Cardiac septum (tissue), 1 donor: Measurements from ENCODE around the gene DFFB. TPM values are rescaled to one million over a fixed set of nuclear protein-coding genes. Genes with fewer than 3 reads are reported as not detected.

Experiments
- DNase-seq: peaks from one replicate; pipeline ENCODE4 v3.0.0-alpha.2; 2020; ENCODE audit warnings: low spot score
- intact Hi-C: fragments of 100-400 bp; cut with DNase I; formaldehyde crosslinking; loops from one replicate; pipeline ENCODE4 v1.14.0; 2022
- total RNA-seq: library from RNA; stranded (reverse); fragmentation: NEBNext Ultra II Directional; extraction: Animal tissue kit (Norgen Biotek cat#: 25700); gene quantifications from one replicate; pipeline ENCODE4 v1.2.1, GENCODE V29; 2021
- donor health status: DM: no; HTN: no; CAD: no.

Gene DFFB
- total RNA-seq, 1 donor from 2014 or later, result 2.9 TPM

- no peak for DNase-seq
- intact Hi-C loops, result no loop called here
Observed at GRCh38 chr1:3827813-3828307, 29.4 kb upstream of the DFFB start.

GRCh38 chr1:3828391-3828790 lies 28.9 kb upstream of the DFFB start:
- no peak for DNase-seq
- intact Hi-C loops, result no loop called here

- DNase-seq, result no peak
- intact Hi-C loops, result no loop called here
Observed at GRCh38 chr1:3831689-3832088, 25.6 kb upstream of the DFFB start.

- no peak for DNase-seq
- intact Hi-C loops, result no loop called here
Observed at GRCh38 chr1:3834701-3835100, 22.6 kb upstream of the DFFB start.

GRCh38 chr1:3836421-3836820 lies 20.9 kb upstream of the DFFB start:
- DNase-seq, result no peak
- intact Hi-C loops, result no loop called here

GRCh38 chr1:3837200-3837599 lies 20.1 kb upstream of the DFFB start:
- no peak for DNase-seq
- intact Hi-C loops, result no loop called here

- intact Hi-C loops, result no loop called here
Observed at GRCh38 chr1:3837685-3838084, 19.6 kb upstream of the DFFB start.

GRCh38 chr1:3838788-3839187 lies 18.5 kb upstream of the DFFB start:
- no peak for DNase-seq
- intact Hi-C loops, result no loop called here

More at GRCh38 chr1:3837685-3838084, 19.6 kb upstream of the DFFB start:
- no peak for DNase-seq

GRCh38 chr1:3841491-3841890 lies 15.8 kb upstream of the DFFB start:
- no peak for DNase-seq

GRCh38 chr1:3842912-3843311 lies 14.4 kb upstream of the DFFB start:
- intact Hi-C loops, result no loop called here
- no peak for DNase-seq

More at GRCh38 chr1:3841491-3841890, 15.8 kb upstream of the DFFB start:
- intact Hi-C loops, result no loop called here

GRCh38 chr1:3846541-3846940 lies 10.7 kb upstream of the DFFB start:
- DNase-seq, result no peak
- intact Hi-C loops, result no loop called here

- intact Hi-C loops, result no loop called here
- DNase-seq, result no peak
Observed at GRCh38 chr1:3847081-3847480, 10.2 kb upstream of the DFFB start.

- no peak for DNase-seq
- intact Hi-C loops, result no loop called here
Observed at GRCh38 chr1:3850857-3851256, 6.4 kb upstream of the DFFB start.

GRCh38 chr1:3851292-3851691 lies 6.0 kb upstream of the DFFB start:
- intact Hi-C loops, result no loop called here
- DNase-seq, result no peak

- intact Hi-C loops, result no loop called here
- no peak for DNase-seq
Observed at GRCh38 chr1:3852091-3852490, 5.2 kb upstream of the DFFB start.

- DNase-seq, result no peak
- intact Hi-C loops, result no loop called here
Observed at GRCh38 chr1:3852711-3853485, 4.4 kb upstream of the DFFB start.

GRCh38 chr1:3857791-3858129 lies 484 bp downstream of the DFFB start:
- no peak for DNase-seq
- intact Hi-C loops, result loop anchor here (2.0 kb wide), 1 partner anchor 43 kb away; the partner anchor contains the start of gene C1orf174

GRCh38 chr1:3858231-3858981 lies 1.1 kb downstream of the DFFB start:
- DNase-seq, result no peak

GRCh38 chr1:3863231-3863935 lies 6.1 kb downstream of the DFFB start:
- intact Hi-C loops, result no loop called here
- no peak for DNase-seq

More at GRCh38 chr1:3858231-3858981, 1.1 kb downstream of the DFFB start:
- intact Hi-C loops, result no loop called here

- intact Hi-C loops, result no loop called here
- DNase-seq, result no peak
Observed at GRCh38 chr1:3864884-3865283, 7.6 kb downstream of the DFFB start.
